Measurements from ENCODE around the gene LNPEP.
"Not testable (repeated sequence)": the region's sequence is repeated elsewhere in the genome, so short reads cannot be mapped to it uniquely, and the experiment has no call there.

Gene LNPEP

GRCh38 chr5:97070234-97070633 lies 134.4 kb downstream of the LNPEP start:
- DNase-seq, result no peak

GRCh38 chr5:97071101-97071500 lies 135.2 kb downstream of the LNPEP start:
- no peak for DNase-seq

- no peak for DNase-seq
Measured at GRCh38 chr5:97071993-97072392, 136.1 kb downstream of the LNPEP start.

DNA sequence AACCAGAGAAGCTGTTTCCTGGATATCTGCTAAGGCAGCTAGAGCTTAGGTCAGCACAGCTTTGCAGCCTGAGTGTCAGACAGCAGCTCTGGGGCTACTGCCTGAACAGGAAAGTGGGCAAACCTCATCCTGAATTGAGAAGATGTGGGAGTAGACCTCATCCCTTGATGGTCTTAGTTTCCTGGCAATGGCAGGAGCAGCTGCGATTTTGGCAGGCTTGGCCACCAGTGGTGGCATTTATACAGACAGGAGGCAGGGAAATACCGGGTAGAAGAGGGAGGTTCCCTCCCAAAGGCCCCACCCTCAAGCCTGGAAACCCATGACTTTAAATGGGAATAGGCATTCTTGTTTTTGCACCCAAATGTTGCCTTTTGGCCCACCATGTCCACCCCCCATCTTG lies 136.8 kb downstream of the LNPEP start:
- no peak for DNase-seq

DNA sequence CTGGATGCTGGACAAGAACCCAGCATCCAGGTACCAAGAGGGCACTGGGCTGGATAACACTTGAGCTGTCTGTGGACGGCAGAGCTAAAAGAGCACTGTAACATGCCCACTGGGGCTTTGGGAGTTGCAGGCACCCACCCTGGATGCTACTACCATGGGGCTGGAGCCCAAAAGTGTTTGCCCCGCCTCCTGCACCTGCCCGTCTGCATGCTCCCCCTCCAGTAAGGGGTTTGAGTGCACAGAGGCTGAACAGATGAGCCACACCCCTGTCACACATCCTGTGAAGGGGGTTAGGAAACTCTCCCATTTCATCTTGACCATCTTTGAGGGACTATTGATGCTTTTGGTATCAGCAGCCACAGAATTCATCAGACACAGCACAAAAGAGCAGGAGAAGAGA lies 137.5 kb downstream of the LNPEP start:
- DNase-seq, result no peak

GRCh38 chr5:97074859-97075489 lies 139.1 kb downstream of the LNPEP start:
- no peak for DNase-seq

GRCh38 chr5:97075649-97076048 lies 139.8 kb downstream of the LNPEP start:
- DNase-seq, result no peak

- DNase-seq, result no peak
Measured at GRCh38 chr5:97076098-97076497, 140.2 kb downstream of the LNPEP start.

- DNase-seq, result no peak
Measured at GRCh38 chr5:97077246-97077645, 141.4 kb downstream of the LNPEP start.

- DNase-seq, result no peak
Measured at GRCh38 chr5:97078958-97079743, 143.3 kb downstream of the LNPEP start.

- DNase-seq, result not testable (repeated sequence)
Measured at GRCh38 chr5:97084782-97085458, 149.0 kb downstream of the LNPEP start.

- DNase-seq, result no peak
Measured at GRCh38 chr5:97085459-97086181, 149.7 kb downstream of the LNPEP start.

Measured in activated naive CD4-positive, alpha-beta T cell (primary cell).